Measurements from ENCODE around the gene DHH.
"Not testable (repeated sequence)": the region's sequence is repeated elsewhere in the genome, so short reads cannot be mapped to it uniquely, and the experiment has no call there.

Gene DHH

GRCh38 chr12:49068879-49069506 is 25.6 kb downstream of the DHH start:
- no peak for DNase-seq

DNA sequence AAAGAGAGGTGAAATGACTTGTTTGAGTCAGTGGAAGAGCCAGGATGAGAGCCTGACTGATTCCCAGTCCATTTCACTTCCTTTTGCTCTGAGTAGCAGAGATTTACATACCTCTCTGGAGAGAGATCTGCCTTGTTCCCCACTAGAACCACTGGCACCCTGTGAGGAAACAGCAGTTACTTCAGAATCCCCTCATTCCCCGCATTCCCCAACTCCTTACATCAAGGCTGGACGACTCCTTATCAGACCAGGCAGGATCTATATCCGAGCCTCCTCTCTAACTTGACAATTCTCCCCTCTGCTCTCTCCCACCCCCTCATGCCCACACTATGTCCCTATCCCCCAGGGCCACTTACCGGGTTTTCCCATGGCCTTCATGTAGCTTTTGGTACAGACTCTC is 28.5 kb downstream of the DHH start:
- no peak for DNase-seq

- DNase-seq = no peak
Measured at GRCh38 chr12:49064767-49065152, 29.8 kb downstream of the DHH start.

GRCh38 chr12:49061916-49062315 is 32.7 kb downstream of the DHH start:
- not testable (repeated sequence) for DNase-seq

- DNase-seq = no peak
Measured at GRCh38 chr12:49061157-49061650, 33.4 kb downstream of the DHH start.

DNA sequence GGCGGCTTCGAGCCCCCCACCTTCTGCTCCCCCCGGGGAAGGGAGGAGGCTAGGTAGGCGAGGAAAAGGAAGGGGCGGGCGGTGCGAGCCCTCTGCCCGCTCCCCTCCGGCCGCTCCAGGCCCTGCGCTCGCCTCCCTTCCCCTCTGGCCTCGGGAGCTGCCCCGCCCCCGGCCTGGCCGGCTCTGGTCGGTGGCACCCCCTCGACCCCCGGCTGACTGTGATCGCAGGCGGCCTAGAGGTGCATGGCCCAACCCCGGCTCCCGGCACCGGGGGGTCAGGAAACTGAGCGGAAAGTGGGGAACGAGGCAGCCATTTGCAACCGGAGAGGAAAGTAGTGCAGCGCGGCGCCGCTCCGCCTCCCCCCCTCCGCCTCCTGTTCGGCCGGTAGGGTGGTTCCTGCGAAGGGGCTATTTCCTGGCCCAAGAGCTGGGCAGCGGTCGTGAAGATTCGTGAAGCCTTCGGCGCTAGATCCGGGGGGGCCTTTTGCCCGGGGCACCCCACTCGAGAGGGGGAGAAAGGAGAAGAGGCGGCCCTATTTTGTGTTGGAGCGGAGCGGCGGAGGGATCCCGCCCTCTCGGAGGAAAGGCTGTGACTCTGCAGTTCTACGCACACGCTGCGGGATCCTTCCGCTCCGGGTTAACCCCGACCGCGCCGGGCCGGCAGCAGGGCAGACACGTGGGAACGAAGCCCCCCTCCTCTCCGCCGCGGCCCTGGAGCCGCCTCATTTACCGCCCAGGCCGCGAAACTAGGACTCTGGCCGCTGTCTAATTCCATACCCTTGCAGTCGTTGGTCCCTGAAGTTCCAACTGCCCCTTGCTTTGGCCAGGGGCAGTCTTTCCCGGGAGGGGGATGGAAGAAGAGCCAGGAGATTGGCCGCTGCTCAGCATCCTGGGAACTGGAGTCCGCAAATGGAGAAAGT is 34.1 kb downstream of the DHH start, which contains the start of gene KMT2D:
KMT2D (minus strand) TSS at position 558 of the 920 bp plus-strand sequence. CDS start 5,470 bp downstream, outside the sequence.
- DNase-seq = peak; percentile 89

- no peak for DNase-seq
Measured at GRCh38 chr12:49059299-49060171, 35.1 kb downstream of the DHH start.

- no peak for DNase-seq
Measured at GRCh38 chr12:49059045-49059298, 35.6 kb downstream of the DHH start.

GRCh38 chr12:49058366-49059044 is 36.1 kb downstream of the DHH start:
- no peak for DNase-seq

DNA sequence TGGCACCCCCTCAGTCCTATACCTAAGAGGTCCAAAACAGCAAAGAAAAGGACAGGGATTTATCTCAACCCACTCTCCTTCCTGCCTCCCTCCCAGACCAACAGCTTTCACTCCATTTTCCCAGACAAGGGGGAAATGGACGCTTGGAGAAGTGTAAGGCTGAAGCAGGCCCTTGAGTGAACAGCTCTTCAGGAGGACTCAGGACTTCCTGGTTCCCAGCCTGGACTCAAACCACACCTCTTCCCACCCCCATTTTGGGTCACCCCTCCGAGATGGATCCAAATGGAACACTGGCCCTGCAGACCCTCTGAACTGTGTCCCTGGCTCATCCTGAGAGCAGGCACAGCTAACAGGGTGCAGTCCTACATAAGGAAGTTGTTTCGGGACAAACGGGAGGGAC is 36.7 kb downstream of the DHH start:
- DNase-seq = no peak

GRCh38 chr12:49055978-49056754 is 38.4 kb downstream of the DHH start:
- no peak for DNase-seq

DNA sequence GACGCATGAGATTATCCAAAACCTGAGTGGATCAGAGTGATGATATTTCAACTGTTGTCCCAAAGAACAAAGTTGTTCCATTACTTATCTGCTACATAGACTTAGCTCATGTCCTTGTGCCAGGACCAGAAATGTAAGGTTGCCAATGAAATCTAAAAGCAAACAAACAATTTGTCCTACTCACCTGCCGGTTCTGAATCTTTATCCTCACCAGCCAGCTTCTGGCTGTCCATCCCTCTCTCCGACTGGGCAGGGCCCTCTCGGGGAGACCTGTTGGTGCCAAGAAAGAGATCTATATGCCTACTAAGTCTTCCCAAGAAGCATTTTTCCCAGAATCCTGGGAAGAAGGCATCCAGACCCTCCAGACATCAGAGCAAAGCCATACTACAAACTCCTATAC is 39.5 kb downstream of the DHH start:
- no peak for DNase-seq

GRCh38 chr12:49054524-49054923 is 40.1 kb downstream of the DHH start:
- no peak for DNase-seq

DNA sequence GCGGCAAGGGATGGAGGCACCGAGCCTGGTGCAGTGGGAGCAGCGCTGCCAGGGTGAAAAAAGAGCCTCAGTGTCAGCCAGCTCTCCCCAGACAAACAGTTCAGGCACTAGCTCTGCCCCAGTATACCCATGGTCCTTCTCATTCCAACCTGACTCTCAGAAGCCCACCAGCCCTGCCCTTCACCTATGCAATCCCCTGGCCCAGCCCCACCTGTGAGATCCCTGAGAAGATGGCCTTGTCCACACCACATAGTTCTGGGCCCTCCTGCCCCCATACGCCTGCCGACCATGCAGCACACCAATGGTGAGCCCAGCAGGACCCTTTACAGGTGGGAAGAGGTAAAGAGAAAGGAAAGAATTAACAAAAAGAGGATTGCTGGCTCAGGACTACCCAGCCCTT is 40.5 kb downstream of the DHH start:
- no peak for DNase-seq

DNA sequence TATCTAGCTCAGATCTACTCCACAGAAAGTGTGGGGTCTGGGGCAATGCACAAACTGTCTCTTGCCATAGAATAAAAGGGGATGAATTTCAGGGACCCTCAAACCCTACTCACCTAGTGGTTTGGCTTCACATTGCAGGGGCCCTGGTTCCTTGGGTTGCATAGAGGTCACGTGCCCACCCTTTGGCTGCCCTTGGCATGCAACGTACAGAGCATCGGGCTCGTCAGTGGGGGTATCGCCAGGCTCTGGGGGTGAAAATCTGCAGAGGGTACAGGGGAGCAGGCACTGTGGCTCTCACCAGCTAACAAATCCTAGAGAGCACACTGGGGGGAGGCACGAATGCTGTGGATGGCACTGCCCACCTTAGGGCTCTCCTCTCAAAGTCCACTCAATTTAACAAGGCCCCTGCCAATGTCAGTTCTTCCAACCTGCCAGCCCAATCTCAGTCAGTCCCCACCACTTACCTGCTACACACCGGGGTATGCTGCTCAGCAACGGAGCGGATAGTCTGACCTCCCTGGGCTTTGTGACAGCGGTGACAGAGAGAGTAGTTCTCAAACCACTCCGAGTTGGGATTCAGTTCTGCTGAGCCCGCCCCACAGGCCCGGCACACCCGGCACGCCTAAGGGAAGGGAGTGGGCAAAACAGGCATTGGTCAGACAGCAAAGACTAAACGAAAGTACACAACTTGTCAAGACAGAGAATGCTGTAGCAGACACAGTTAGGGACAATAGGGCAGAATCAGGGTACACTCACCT is 42.0 kb downstream of the DHH start:
- no peak for DNase-seq

GRCh38 chr12:49051777-49052438 is 42.7 kb downstream of the DHH start:
- DNase-seq = no peak

DNA sequence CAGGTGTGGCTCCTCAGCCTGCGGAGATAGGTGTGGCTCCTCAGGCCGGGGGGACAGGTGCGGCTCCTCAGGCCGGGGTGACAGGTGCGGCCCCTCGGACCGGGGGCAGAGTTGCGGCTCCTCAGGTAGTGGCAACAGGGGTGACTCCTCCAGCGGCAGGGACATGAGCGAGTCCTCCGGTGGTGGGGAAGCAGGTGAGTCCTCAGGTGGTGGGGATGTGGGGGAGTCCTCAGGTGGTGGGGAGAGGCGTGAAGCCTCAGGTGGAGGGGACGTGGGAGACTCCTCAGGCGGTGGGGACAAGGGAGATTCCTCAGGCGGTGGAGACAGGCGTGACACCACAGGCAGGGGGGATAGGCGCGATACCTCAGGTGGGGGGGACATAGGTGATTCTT is 43.2 kb downstream of the DHH start:
- DNase-seq = no peak

- DNase-seq = no peak
Measured at GRCh38 chr12:49050507-49051372, 43.9 kb downstream of the DHH start.

DNA sequence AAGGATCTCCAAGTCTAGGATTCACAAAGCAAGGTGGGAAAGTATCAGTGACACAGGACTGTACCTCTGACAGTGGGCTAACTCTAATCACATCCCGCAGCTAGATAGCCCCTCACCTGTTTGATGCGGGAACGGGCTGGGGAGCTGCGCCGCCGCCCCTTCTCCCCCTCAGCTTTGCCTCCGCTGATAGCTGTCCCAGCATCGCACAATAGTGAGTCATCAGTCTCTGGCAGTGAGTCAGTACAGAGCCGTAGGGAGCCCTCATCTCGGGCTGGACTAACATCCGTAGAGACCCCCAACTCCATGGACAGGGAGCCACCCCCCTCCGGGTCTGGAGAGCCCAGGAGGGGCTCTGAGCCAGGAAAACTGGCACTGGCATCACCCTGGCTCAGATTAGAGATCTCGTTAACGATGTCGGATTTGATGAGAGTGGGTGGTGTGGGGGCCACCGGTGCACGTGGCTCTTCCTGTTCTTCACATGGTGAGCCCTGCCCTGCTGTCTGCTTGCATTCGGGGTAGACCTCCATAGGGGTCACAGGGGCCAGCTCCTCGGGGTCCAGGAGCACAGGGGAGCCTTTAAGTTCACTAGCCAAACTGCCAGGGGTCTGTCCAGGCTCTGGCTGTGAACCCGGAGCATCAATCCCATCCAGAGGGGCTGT is 44.9 kb downstream of the DHH start:
- DNase-seq = no peak

Data from activated T-cell treated with anti-CD3 and anti-CD28 coated beads, Interleukin-2, amount 50 U/mL, for 1 hour (primary cell).